Measurements from ENCODE around the gene KRTAP16-1.

GRCh38 chr17:41351177-41351576 is 42.1 kb upstream of the KRTAP16-1 start:
- TF ChIP-seq SP1 (IDR thresholded peaks at IDR 0.05; ENCODE audit: low read depth, low read length), result no peak
- no peak for TF ChIP-seq POLR2AphosphoS5 (IDR thresholded peaks at IDR 0.05; ENCODE audit: low read depth, low read length)
- no peak for TF ChIP-seq POLR2A (IDR thresholded peaks at IDR 0.05; ENCODE audit: control extremely low read depth in 1 of 2, low read depth in 2 of 2, low read length in 2 of 2)
- no peak for TF ChIP-seq CTCF (IDR thresholded peaks at IDR 0.05; ENCODE audit: control extremely low read depth in 1 of 3, insufficient read depth in 1 of 3, low read depth in 1 of 3, low read length in 3 of 3)
- TF ChIP-seq MAX (IDR thresholded peaks at IDR 0.05), result no peak
- TF ChIP-seq RAD21 (IDR thresholded peaks at IDR 0.05 in 1 of 2, conservative IDR thresholded peaks at IDR 0.05 in 1 of 2; ENCODE audit: low read depth in 2 of 2, low read length in 2 of 2), result no peak
- no peak for TF ChIP-seq RFX5 (IDR thresholded peaks at IDR 0.05; ENCODE audit: borderline replicate concordance, low read depth, low read length)
- TF ChIP-seq TAF1 (IDR thresholded peaks at IDR 0.05; ENCODE audit: low read depth, low read length), result no peak
- TF ChIP-seq JUN (IDR thresholded peaks at IDR 0.05; ENCODE audit: low read depth, low read length), result no peak
- TF ChIP-seq USF2 (IDR thresholded peaks at IDR 0.05; ENCODE audit: low read length), result no peak
- no peak for TF ChIP-seq SP2 (IDR thresholded peaks at IDR 0.05; ENCODE audit: low read length)
- no peak for TF ChIP-seq RNF2 (IDR thresholded peaks at IDR 0.05; ENCODE audit: borderline replicate concordance, low read depth, low read length, missing control alignments, poor library complexity, severe bottlenecking)
- no peak for TF ChIP-seq EZH2 (IDR thresholded peaks at IDR 0.05; ENCODE audit: low read depth, low read length, severe bottlenecking)
- TF ChIP-seq ATF3 (IDR thresholded peaks at IDR 0.05; ENCODE audit: insufficient read depth, low read depth, low read length), result no peak
